ENCODE data around the gene DOCK10.
A peak's percentile ranks its signal among the peaks of the same experiment; 100 is the strongest.

The DOCK10 gene

DNA sequence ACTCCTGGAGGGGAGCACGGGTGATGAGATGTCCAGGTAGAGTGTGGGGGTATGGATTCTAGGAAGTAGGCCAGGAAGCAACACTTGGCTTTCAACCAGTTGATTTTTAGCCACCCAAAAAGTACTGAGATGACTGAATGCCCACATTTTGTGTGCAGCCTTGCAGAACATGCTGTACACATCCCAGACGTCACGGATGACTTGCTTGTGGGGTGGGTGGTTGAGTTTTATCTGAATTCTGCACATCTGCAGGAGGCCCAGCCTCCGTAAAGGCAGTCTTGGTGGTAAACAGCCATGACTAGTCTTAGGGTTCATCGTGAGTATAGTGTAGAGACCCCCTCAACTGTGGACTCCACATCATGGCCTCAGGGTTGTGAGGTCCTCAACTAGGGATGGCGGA, 272.8 kb downstream of the DOCK10 start:
- Histone ChIP-seq H3K9me3 (replicated peaks in 1 of 2; ENCODE audit: control insufficient read depth in 2 of 2, insufficient read depth in 1 of 2, low read depth in 1 of 2, low read length in 2 of 2) (peaks cover 0 to 5% of the 10 kb centered on the region in 2 donors), H3K4ac (ENCODE audit: low read length) (no peak overlapping the region), H2BK12ac (ENCODE audit: low read length) (no peak overlapping the region), H2BK5ac (ENCODE audit: low read length) (no peak overlapping the region), H3K4me1 (ENCODE audit: control insufficient read depth in 2 of 2, insufficient read depth in 1 of 2, low read depth in 1 of 2, low read length in 2 of 2) (no peaks in the 10 kb centered on the region), H3K18ac (ENCODE audit: low read length) (no peak overlapping the region), H4K91ac (ENCODE audit: low read depth, low read length, poor library complexity) (no peak overlapping the region), H2BK120ac (ENCODE audit: low read depth, low read length) (no peak overlapping the region), H3K27me3 (ENCODE audit: control insufficient read depth in 3 of 3, insufficient read depth in 3 of 3, low read depth in 1 of 3, low read length in 3 of 3) (no peaks in the 10 kb centered on the region), H3K23ac (ENCODE audit: low read depth, low read length, poor library complexity) (no peak overlapping the region), H2AK5ac (ENCODE audit: low read depth, low read length) (no peak overlapping the region), H2AFZ (ENCODE audit: low read length) (no peak overlapping the region), H4K8ac (ENCODE audit: low read depth, low read length) (no peak overlapping the region), H3K27ac (replicated peaks; ENCODE audit: low read length) (no peak overlapping the region), H2BK15ac (ENCODE audit: low read length) (no peak overlapping the region), H3K9ac (ENCODE audit: low read depth, low read length, poor library complexity) (no peak overlapping the region), H3K79me1 (ENCODE audit: low read depth, low read length) (no peaks in the 10 kb centered on the region), H3K36me3 (replicated peaks in 1 of 2; ENCODE audit: control insufficient read depth in 2 of 2, insufficient read depth in 2 of 2, low read length in 2 of 2) (no peaks in the 10 kb centered on the region), H3K4me3 (ENCODE audit: low read length in 2 of 2) (no peak overlapping the region), H3K4me2 (ENCODE audit: insufficient read depth, low read length, poor library complexity, severe bottlenecking) (no peak overlapping the region), H3K14ac (ENCODE audit: low read length) (no peak overlapping the region)
- no peak for DNase-seq (ENCODE audit: low spot score)
- no CpG with 5 or more reads among the region's 6 CpGs for WGBS, 2 donors (ENCODE audit: extremely low coverage in 2 of 2, insufficient read length in 2 of 2, insufficient replicate concordance in 1 of 2)

DNA sequence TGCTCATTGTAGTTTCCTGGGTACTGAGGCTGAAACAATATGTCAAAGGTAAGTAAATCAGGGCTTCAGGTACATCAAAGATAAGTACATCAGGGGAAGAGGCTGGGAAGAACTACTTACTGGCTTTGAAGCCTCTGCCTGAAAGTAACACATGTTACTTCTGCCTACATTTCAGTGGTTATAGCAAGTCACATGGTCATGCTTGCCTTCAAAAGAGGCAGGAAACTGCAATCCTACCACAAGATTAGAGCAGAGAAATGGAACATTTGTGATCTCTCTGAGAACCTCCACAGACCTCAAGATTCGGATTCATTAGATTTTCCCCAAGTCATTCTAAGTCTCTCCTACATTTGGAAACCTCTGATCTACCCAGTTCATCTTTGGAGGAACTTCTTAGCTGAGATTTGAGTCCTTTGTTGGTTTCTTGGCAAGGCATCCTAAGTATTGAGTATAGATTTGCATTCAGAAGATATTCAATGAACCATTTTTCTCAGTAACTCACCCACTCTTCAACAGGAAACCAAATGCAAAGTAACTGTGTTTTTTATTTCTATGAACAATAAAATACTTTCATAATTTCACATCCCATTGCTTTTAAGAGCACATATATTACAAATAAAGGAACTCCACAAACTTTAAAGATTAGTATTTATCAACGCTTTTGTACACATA, 277.6 kb downstream of the DOCK10 start:
- Histone ChIP-seq H3K4ac (ENCODE audit: low read length) (no peak overlapping the region), H3K36me3 (replicated peaks in 1 of 2; ENCODE audit: control insufficient read depth in 2 of 2, insufficient read depth in 2 of 2, low read length in 2 of 2) (no peaks in the 10 kb centered on the region), H3K14ac (ENCODE audit: low read length) (no peak overlapping the region), H3K27ac (replicated peaks; ENCODE audit: low read length) (no peak overlapping the region), H3K4me2 (ENCODE audit: insufficient read depth, low read length, poor library complexity, severe bottlenecking) (no peak overlapping the region), H2AFZ (ENCODE audit: low read length) (no peak overlapping the region), H4K8ac (ENCODE audit: low read depth, low read length) (no peak overlapping the region), H2BK15ac (ENCODE audit: low read length) (no peak overlapping the region), H3K23ac (ENCODE audit: low read depth, low read length, poor library complexity) (no peak overlapping the region), H3K79me1 (ENCODE audit: low read depth, low read length) (no peaks in the 10 kb centered on the region), H3K9ac (ENCODE audit: low read depth, low read length, poor library complexity) (no peak overlapping the region), H4K91ac (ENCODE audit: low read depth, low read length, poor library complexity) (no peak overlapping the region), H3K4me3 (ENCODE audit: low read length in 2 of 2) (no peak overlapping the region), H3K18ac (ENCODE audit: low read length) (no peak overlapping the region), H3K9me3 (replicated peaks in 1 of 2; ENCODE audit: control insufficient read depth in 2 of 2, insufficient read depth in 1 of 2, low read depth in 1 of 2, low read length in 2 of 2) (peaks cover 0 to 2% of the 10 kb centered on the region in 2 donors), H3K27me3 (ENCODE audit: control insufficient read depth in 3 of 3, insufficient read depth in 3 of 3, low read depth in 1 of 3, low read length in 3 of 3) (no peaks in the 10 kb centered on the region), H2BK5ac (ENCODE audit: low read length) (no peak overlapping the region), H3K4me1 (ENCODE audit: control insufficient read depth in 2 of 2, insufficient read depth in 1 of 2, low read depth in 1 of 2, low read length in 2 of 2) (no peaks in the 10 kb centered on the region), H2AK5ac (ENCODE audit: low read depth, low read length) (no peak overlapping the region), H2BK12ac (ENCODE audit: low read length) (no peak overlapping the region), H2BK120ac (ENCODE audit: low read depth, low read length) (no peak overlapping the region)
- no CpG with 5 or more reads among the region's 2 CpGs for WGBS, 2 donors (ENCODE audit: extremely low coverage in 2 of 2, insufficient read length in 2 of 2, insufficient replicate concordance in 1 of 2)
- DNase-seq (ENCODE audit: low spot score): no peak

DNA sequence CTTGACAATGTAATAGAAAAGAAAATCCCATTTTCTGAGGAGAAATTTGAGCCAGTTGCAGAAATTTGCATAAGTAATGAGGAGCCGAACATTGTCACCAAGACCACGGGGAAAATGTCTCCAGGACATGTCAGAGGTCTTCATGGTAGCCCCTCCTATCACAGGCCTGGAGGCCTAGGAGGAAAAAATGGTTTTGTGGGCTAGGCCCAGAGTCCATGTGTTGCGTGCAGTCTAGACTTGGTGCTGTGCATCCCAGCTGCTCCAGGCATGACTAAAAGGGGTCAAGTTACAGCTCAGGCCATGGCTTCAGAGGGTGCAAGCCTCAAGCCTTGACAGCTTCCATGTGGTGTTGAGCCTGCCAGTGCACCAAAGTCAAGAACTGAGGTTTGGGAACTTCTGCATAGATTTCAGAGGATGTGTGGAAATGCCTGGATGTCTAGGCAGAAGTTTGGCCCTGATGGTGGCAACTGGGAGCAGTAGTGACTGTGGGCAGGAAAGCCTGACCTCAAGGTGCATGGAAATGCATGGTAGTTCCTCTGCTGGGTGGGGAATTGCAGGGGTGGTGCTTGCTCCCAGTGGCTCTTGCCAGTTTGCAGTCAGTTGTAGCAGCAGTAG, 284.2 kb downstream of the DOCK10 start:
- no peak overlapping the region for H2AK5ac ChIP-seq (ENCODE audit: low read depth, low read length)
- peak overlapping the region; percentile 7 for H3K4ac ChIP-seq (ENCODE audit: low read length)
- peaks cover 8 to 12% of the 10 kb centered on the region in 2 donors for H3K9me3 ChIP-seq (replicated peaks in 1 of 2; ENCODE audit: control insufficient read depth in 2 of 2, insufficient read depth in 1 of 2, low read depth in 1 of 2, low read length in 2 of 2)
- H3K36me3 ChIP-seq (replicated peaks in 1 of 2; ENCODE audit: control insufficient read depth in 2 of 2, insufficient read depth in 2 of 2, low read length in 2 of 2): no peaks in the 10 kb centered on the region
- no peaks in the 10 kb centered on the region for H3K4me1 ChIP-seq (ENCODE audit: control insufficient read depth in 2 of 2, insufficient read depth in 1 of 2, low read depth in 1 of 2, low read length in 2 of 2)
- no peak overlapping the region for H3K23ac ChIP-seq (ENCODE audit: low read depth, low read length, poor library complexity)
- no peak overlapping the region for H4K8ac ChIP-seq (ENCODE audit: low read depth, low read length)
- WGBS, 2 donors (ENCODE audit: extremely low coverage in 2 of 2, insufficient read length in 2 of 2, insufficient replicate concordance in 1 of 2): no CpG with 5 or more reads among the region's 3 CpGs
- H3K9ac ChIP-seq (ENCODE audit: low read depth, low read length, poor library complexity): no peak overlapping the region
- H3K27me3 ChIP-seq (ENCODE audit: control insufficient read depth in 3 of 3, insufficient read depth in 3 of 3, low read depth in 1 of 3, low read length in 3 of 3): no peaks in the 10 kb centered on the region
- H2BK12ac ChIP-seq (ENCODE audit: low read length): no peak overlapping the region
- H2BK15ac ChIP-seq (ENCODE audit: low read length): no peak overlapping the region
- H4K91ac ChIP-seq (ENCODE audit: low read depth, low read length, poor library complexity): no peak overlapping the region
- H2BK5ac ChIP-seq (ENCODE audit: low read length): peak overlapping the region; percentile 11
- peak overlapping the region in 1 of 2 donors; percentile 47 for H3K4me3 ChIP-seq (ENCODE audit: low read length in 2 of 2)
- no peak overlapping the region for H2AFZ ChIP-seq (ENCODE audit: low read length)
- H3K79me1 ChIP-seq (ENCODE audit: low read depth, low read length): no peaks in the 10 kb centered on the region
- H2BK120ac ChIP-seq (ENCODE audit: low read depth, low read length): no peak overlapping the region
- no peak overlapping the region for H3K14ac ChIP-seq (ENCODE audit: low read length)
- H3K18ac ChIP-seq (ENCODE audit: low read length): no peak overlapping the region
- DNase-seq (ENCODE audit: low spot score): no peak
- H3K27ac ChIP-seq (replicated peaks; ENCODE audit: low read length): no peak overlapping the region
- H3K4me2 ChIP-seq (ENCODE audit: insufficient read depth, low read length, poor library complexity, severe bottlenecking): no peak overlapping the region

DNA sequence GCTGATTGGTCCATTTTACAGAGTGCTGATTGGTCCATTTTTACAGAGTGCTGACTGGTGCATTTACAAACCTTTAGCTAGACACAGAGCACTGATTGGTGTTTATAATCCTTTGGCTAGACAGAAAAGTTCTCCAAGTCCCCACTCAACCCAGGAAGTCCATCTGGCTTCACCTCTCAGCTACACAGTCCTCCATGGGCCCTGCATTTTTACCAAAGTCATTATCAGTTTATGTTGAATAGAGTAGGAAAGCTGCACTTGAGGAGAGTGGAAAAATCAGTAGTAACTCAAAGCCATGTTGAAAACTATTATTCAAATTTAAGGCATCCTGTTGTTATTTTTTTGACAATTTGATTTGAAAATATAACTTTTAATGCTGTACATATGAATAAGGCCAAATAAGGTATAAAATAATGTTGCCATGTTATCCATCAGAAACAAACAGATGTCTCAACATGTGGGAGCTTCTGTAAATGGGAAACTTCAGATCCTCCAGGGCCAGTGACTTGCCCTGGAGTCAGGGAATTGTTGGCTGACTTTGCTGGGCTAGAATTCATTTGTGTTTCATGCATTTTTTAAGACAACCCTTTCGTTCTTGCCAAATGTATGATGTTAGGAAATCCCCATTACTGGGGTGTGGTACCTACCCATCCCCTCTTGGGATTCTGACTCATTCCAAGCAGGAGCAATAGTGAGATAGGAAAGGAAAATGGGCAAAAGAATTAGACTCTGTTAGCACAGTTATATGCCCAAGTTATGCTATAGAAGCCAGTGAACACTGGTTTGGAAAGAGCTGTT, 288.3 kb downstream of the DOCK10 start:
- Histone ChIP-seq H2AFZ (ENCODE audit: low read length) (no peak overlapping the region), H3K14ac (ENCODE audit: low read length) (no peak overlapping the region), H3K4me2 (ENCODE audit: insufficient read depth, low read length, poor library complexity, severe bottlenecking) (no peak overlapping the region), H3K9me3 (replicated peaks in 1 of 2; ENCODE audit: control insufficient read depth in 2 of 2, insufficient read depth in 1 of 2, low read depth in 1 of 2, low read length in 2 of 2) (peaks cover 8 to 11% of the 10 kb centered on the region in 2 donors), H2BK5ac (ENCODE audit: low read length) (no peak overlapping the region), H2BK15ac (ENCODE audit: low read length) (no peak overlapping the region), H2AK5ac (ENCODE audit: low read depth, low read length) (no peak overlapping the region), H2BK12ac (ENCODE audit: low read length) (no peak overlapping the region), H3K27me3 (ENCODE audit: control insufficient read depth in 3 of 3, insufficient read depth in 3 of 3, low read depth in 1 of 3, low read length in 3 of 3) (no peaks in the 10 kb centered on the region), H3K23ac (ENCODE audit: low read depth, low read length, poor library complexity) (no peak overlapping the region), H3K4ac (ENCODE audit: low read length) (no peak overlapping the region), H3K4me1 (ENCODE audit: control insufficient read depth in 2 of 2, insufficient read depth in 1 of 2, low read depth in 1 of 2, low read length in 2 of 2) (no peaks in the 10 kb centered on the region), H4K8ac (ENCODE audit: low read depth, low read length) (no peak overlapping the region), H3K18ac (ENCODE audit: low read length) (no peak overlapping the region), H3K9ac (ENCODE audit: low read depth, low read length, poor library complexity) (no peak overlapping the region), H3K4me3 (ENCODE audit: low read length in 2 of 2) (no peak overlapping the region), H2BK120ac (ENCODE audit: low read depth, low read length) (no peak overlapping the region), H3K36me3 (replicated peaks in 1 of 2; ENCODE audit: control insufficient read depth in 2 of 2, insufficient read depth in 2 of 2, low read length in 2 of 2) (no peaks in the 10 kb centered on the region), H3K27ac (replicated peaks; ENCODE audit: low read length) (no peak overlapping the region), H3K79me1 (ENCODE audit: low read depth, low read length) (no peaks in the 10 kb centered on the region), H4K91ac (ENCODE audit: low read depth, low read length, poor library complexity) (no peak overlapping the region)
- WGBS, 2 donors (ENCODE audit: extremely low coverage in 2 of 2, insufficient read length in 2 of 2, insufficient replicate concordance in 1 of 2): no CpG with 5 or more reads among the region's 1 CpG
- no peak for DNase-seq (ENCODE audit: low spot score)

All from neuronal stem cell (in vitro differentiated cells).